ENCODE measurements around the gene ARHGEF33. TPM values are rescaled to one million over a fixed set of nuclear protein-coding genes. Genes with fewer than 3 reads are reported as not detected.

Gene ARHGEF33
- total RNA-seq, 1 experiment from 2014 or later = 0.41 TPM

DNA sequence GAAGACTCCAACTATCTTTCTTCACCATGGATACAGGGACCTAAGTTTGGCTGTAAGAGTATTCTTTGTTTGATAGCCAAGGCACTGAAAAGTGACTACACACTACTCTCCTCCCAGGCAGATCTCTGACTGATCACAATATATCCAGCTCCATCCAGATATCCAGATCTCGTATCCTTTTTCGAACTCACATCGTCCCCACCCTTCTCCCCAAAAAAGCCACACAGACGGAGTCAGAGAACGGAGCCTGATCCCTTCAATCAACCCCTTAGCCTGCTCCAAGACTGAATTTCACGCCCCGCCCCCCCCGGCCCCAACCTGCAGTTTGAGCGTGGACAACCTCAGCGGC lies 14.5 kb upstream of the ARHGEF33 start:
- TF ChIP-seq REST (IDR thresholded peaks at IDR 0.05; ENCODE audit: insufficient read depth in 1 of 2, low read depth in 2 of 2, low read length in 1 of 2) = no peak
- no peak for TF ChIP-seq TCF7L2 (IDR thresholded peaks at IDR 0.05; ENCODE audit: low read depth, low read length)
- TF ChIP-seq SIN3A (IDR thresholded peaks at IDR 0.05; ENCODE audit: borderline replicate concordance, insufficient read depth, low read depth, low read length) = no peak
- TF ChIP-seq POLR2AphosphoS5 (IDR thresholded peaks at IDR 0.05; ENCODE audit: low read depth, low read length) = no peak
- TF ChIP-seq CTCF (IDR thresholded peaks at IDR 0.05) = no peak
- H3K4me1 ChIP-seq (ENCODE audit: control insufficient read depth, insufficient read depth, low read length) = peaks cover 5% of the 10 kb centered on the region; the same call in 1 of the 2 replicates
- no peak for DNase-seq (ENCODE audit: low read depth, low spot score)
- peaks cover 3% of the 10 kb centered on the region; the same call in 1 of the 2 replicates for H3K36me3 ChIP-seq (ENCODE audit: control insufficient read depth, insufficient read depth, low read length)
- CTCF ChIA-PET = interaction anchor here (0.7 kb wide), 1 partner anchor 1392 kb away, joined by 5 read pairs; no protein-coding TSS in a partner anchor
- intact Hi-C loops (cut with micrococcal nuclease; ENCODE audit: unreplicated experiment) = no loop called here
- no TSS peak for BruUV-seq (replicated peaks)
- H3K27ac ChIP-seq (ENCODE audit: low read length) = peak overlapping the region; percentile 83
- H3K9me3 ChIP-seq (ENCODE audit: control insufficient read depth, insufficient read depth, low read depth, low read length) = 0 out of 2 replicates have a peak, but pooled peaks cover 3% of the 10 kb centered on the region
- peak overlapping the region; percentile 76 to 99 for H3K4me3 ChIP-seq (ENCODE audit: low read depth in 2 of 2, low read length in 2 of 2)
- H3K27me3 ChIP-seq (ENCODE audit: control insufficient read depth, insufficient read depth, low read length) = no peaks in the 10 kb centered on the region
- no peak; the same call in 1 of the 2 replicates for ATAC-seq
- POLR2A ChIA-PET = interaction anchor here (0.6 to 0.7 kb wide), 2 partner anchors 20 to 89 kb away, joined by 3 to 4 read pairs; no protein-coding TSS in a partner anchor
- in situ Hi-C loops (cut with HindIII; ENCODE audit: low pct_unique_long_range_greater_than_20kb, low sequenced_read_pairs) = no loop called here

GRCh38 chr2:38875576-38876367 lies 13.9 kb upstream of the ARHGEF33 start, which contains the start of the genes DHX57 and MORN2:
TSS of gene DHX57 (minus strand) at chr2:38875934. CDS start at chr2:38868405, 7,529 bp downstream.
TSS of gene MORN2 (plus strand) at chr2:38875976.
- Histone ChIP-seq H3K9me3 (ENCODE audit: control insufficient read depth, insufficient read depth, low read depth, low read length) (0 out of 2 replicates have a peak, but pooled peaks cover 3% of the 10 kb centered on the region), H3K27ac (ENCODE audit: low read length) (peak within 1 kb of the TSS; percentile 83), H3K4me1 (ENCODE audit: control insufficient read depth, insufficient read depth, low read length) (peaks cover 5% of the 10 kb centered on the region; the same call in 1 of the 2 replicates), H3K36me3 (ENCODE audit: control insufficient read depth, insufficient read depth, low read length) (peaks cover 3% of the 10 kb centered on the region), H3K4me3 (ENCODE audit: low read depth in 2 of 2, low read length in 2 of 2) (peak within 1 kb of the TSS; percentile 76 to 99), H3K27me3 (ENCODE audit: control insufficient read depth, insufficient read depth, low read length) (no peaks in the 10 kb centered on the region)
- peak; percentile 75 for DNase-seq (ENCODE audit: low read depth, low spot score)
- 0 out of 2 replicates have a peak, but pooled peaks have one; percentile 40 for TF ChIP-seq POLR2AphosphoS5 (IDR thresholded peaks at IDR 0.05; ENCODE audit: low read depth, low read length)
- no peak for TF ChIP-seq CTCF (IDR thresholded peaks at IDR 0.05)
- TF ChIP-seq TCF7L2 (IDR thresholded peaks at IDR 0.05; ENCODE audit: low read depth, low read length) = peak; percentile 45
- TF ChIP-seq SIN3A (IDR thresholded peaks at IDR 0.05; ENCODE audit: borderline replicate concordance, insufficient read depth, low read depth, low read length) = 0 out of 2 replicates have a peak, but pooled peaks have one; percentile 77
- TF ChIP-seq REST (IDR thresholded peaks at IDR 0.05; ENCODE audit: insufficient read depth in 1 of 2, low read depth in 2 of 2, low read length in 1 of 2) = peak; percentile 31 to 32; a peak in 2 of 4 replicates
- ChIA-PET CTCF (interaction anchor here (0.6 to 0.7 kb wide), 2 partner anchors 25 to 1392 kb away, joined by 5 read pairs; no protein-coding TSS in a partner anchor), POLR2A (interaction anchor here (0.6 to 1.4 kb wide), 3 partner anchors 19 to 124 kb away, joined by 3 to 15 read pairs (median 4); partner anchors contain the start of gene SRSF7)
- in situ Hi-C loops (cut with HindIII; ENCODE audit: low pct_unique_long_range_greater_than_20kb, low sequenced_read_pairs) (no loop called here), intact Hi-C loops (cut with micrococcal nuclease; ENCODE audit: unreplicated experiment) (no loop called here)
- ATAC-seq = peak; percentile 100
- BruUV-seq (replicated peaks) = no TSS peak
